Measurements from ENCODE around the gene RAP1GAP2. TPM values are rescaled to one million over a fixed set of nuclear protein-coding genes. Genes with fewer than 3 reads are reported as not detected.
A peak's percentile ranks its signal among the peaks of the same experiment; 100 is the strongest.
"Not testable (repeated sequence)": the region's sequence is repeated elsewhere in the genome, so short reads cannot be mapped to it uniquely, and the experiment has no call there.

Gene RAP1GAP2
- total and polyA plus RNA-seq, 2 of the 8 experiments (the other 6 are each of a cell fraction or from before 2014, with no cell fraction given) = 24.0 to 63.8 TPM

DNA sequence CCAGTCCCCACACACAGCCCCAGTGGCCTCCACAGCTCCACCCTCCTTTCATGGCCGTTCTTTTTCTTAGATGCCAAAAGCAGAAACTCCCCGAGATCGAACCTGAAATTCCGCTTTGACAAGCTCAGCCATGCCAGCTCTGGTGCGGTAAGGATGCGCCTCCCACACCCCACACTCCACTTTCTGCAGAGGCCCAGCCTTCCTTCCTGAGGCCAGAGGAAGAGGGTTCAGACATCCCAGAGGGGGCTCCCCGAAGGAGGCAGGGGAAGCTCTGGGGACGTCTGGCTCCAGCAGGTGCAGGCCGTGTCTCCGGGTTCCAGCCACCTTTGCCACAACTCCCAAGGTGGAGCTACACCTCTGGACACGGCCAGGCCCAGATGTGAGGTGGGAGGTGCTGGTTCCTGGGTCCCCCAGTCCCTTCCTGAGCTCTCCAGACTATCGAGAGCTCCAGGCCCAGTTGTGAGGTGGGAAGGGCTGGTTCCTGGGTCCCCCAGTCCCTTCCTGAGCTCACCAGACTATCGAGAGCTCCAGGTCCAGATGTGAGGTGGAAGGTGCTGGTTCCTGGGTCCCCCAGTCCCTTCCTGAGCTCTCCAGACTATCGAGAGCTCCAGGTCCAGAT lies 234.7 kb downstream of the RAP1GAP2 start:
- H3K56ac ChIP-seq (replicated peaks; ENCODE audit: insufficient read length, low read depth, low read length); H2BK20ac ChIP-seq (ENCODE audit: low read length); H2BK15ac ChIP-seq (ENCODE audit: low read length); H3K23ac ChIP-seq (ENCODE audit: insufficient read length); H4K5ac ChIP-seq (ENCODE audit: insufficient read length, low read depth, low read length); H3K18ac ChIP-seq (ENCODE audit: extremely low read depth, low read length); H2BK12ac ChIP-seq (ENCODE audit: low read depth, low read length); H3K14ac ChIP-seq (ENCODE audit: insufficient read length); H2AFZ ChIP-seq (ENCODE audit: low read length); H3K27me3 ChIP-seq (replicated peaks in 1 of 4; ENCODE audit: control insufficient read depth in 3 of 4, extremely low read depth in 1 of 4, insufficient read depth in 3 of 4, low read length in 3 of 4); H3K4me1 ChIP-seq (replicated peaks in 1 of 4; ENCODE audit: control insufficient read depth in 3 of 4, insufficient read depth in 4 of 4, low read length in 3 of 4); H3K23me2 ChIP-seq (ENCODE audit: low read depth, low read length); H3K9me3 ChIP-seq (ENCODE audit: insufficient read depth in 2 of 2, low read depth in 1 of 2, low read length in 1 of 2); H2BK120ac ChIP-seq (replicated peaks; ENCODE audit: low read depth, low read length); H3K4me2 ChIP-seq (ENCODE audit: insufficient read depth in 1 of 2, low read depth in 2 of 2, low read length in 2 of 2); H4K91ac ChIP-seq (replicated peaks; ENCODE audit: insufficient read length, low read length); FAIRE-seq; H2AK5ac ChIP-seq (ENCODE audit: low read depth, low read length); H2BK5ac ChIP-seq (ENCODE audit: low read depth, low read length); H3K79me1 ChIP-seq (ENCODE audit: low read depth, low read length); H4K20me1 ChIP-seq (replicated peaks in 1 of 2; ENCODE audit: control insufficient read depth in 1 of 2, insufficient read depth in 2 of 2, low read length in 2 of 2); H3K4me3 ChIP-seq (ENCODE audit: extremely low read depth in 1 of 4, insufficient read depth in 2 of 4, low read depth in 3 of 4, low read length in 4 of 4); H3K4ac ChIP-seq (replicated peaks; ENCODE audit: insufficient read length, low read depth, low read length); H3K9ac ChIP-seq (replicated peaks in 1 of 4; ENCODE audit: extremely low read depth in 1 of 4, low read depth in 3 of 4, low read length in 3 of 4); H3K79me2 ChIP-seq (ENCODE audit: control insufficient read depth in 1 of 2, insufficient read depth in 2 of 2, low read length in 2 of 2); H3K27ac ChIP-seq (ENCODE audit: low read depth, low read length): not testable (repeated sequence)
- peak overlapping the region; percentile 68; the same call in 1 of the 2 replicates for H4K8ac ChIP-seq (ENCODE audit: extremely low read depth, insufficient read depth, low read length)
- POLR2A ChIA-PET (ENCODE audit: partially characterized antibody) = interaction anchor here (1.5 kb wide), 1 partner anchor 10 kb away, joined by 3 read pairs; no protein-coding TSS in a partner anchor
- H3K36me3 ChIP-seq (ENCODE audit: control insufficient read depth in 2 of 4, insufficient read depth in 4 of 4, low read length in 3 of 4) = peaks cover 0 to 20% (median 16%) of the 10 kb centered on the region in 4 experiments; a peak in 6 of 8 replicates
- CTCF ChIA-PET (ENCODE audit: partially characterized antibody) = interaction anchor here (1.1 to 3.9 kb wide), 4 partner anchors 12 to 198 kb away, joined by 3 to 15 read pairs (median 6); no protein-coding TSS in a partner anchor
- WGBS, 2 experiments (ENCODE audit: extremely low coverage in 1 of 2, insufficient coverage in 1 of 2, insufficient read length in 1 of 2, insufficient replicate concordance in 2 of 2, low coverage in 1 of 2, low lambda C conversion rate in 2 of 2, missing lambda C conversion rate in 1 of 2) = 90% methylated on average over 10 of the region's 14 CpGs; no CpG with 5 or more reads in 1 of the 2 experiments
- DNase-seq (ENCODE audit: low read depth in 1 of 2, low spot score in 2 of 2) = peak in 1 of 2 experiments; percentile 19
